GM23338 (cell line): ENCODE measurements around the gene MCTP2. TPM values are rescaled to one million over a fixed set of nuclear protein-coding genes. Genes with fewer than 3 reads are reported as not detected.

ENCODE experiments used
- ATAC-seq: fragments of 200-7000 bp; cut with Tn5 transposase; 3 replicates; pipeline ENCODE4 v1.9.1; 2020
- DNase-seq: peaks from one replicate; pipeline ENCODE4 v3.0.0-alpha.2; 2015; ENCODE audit warnings: low spot score
- H2AFZ ChIP-seq: fragments of 200-600 bp; sonication (generic); 2 replicates; pipeline ENCODE4 v1.8.0; 2016; ENCODE audit warnings: antibody characterized with exemption, mild to moderate bottlenecking, moderate library complexity
- H3F3A ChIP-seq: fragments of 200-600 bp; sonication (generic); replicated peaks from 2 replicates; pipeline ENCODE4 v1.8.0; 2017; ENCODE audit warnings: antibody characterized with exemption, mixed run types, low read depth
- H3K27ac ChIP-seq: fragments of 200-600 bp; sonication (generic); 2 replicates; pipeline ENCODE4 v1.6.1; 2016; ENCODE audit warnings: low read depth
- H3K27me3 ChIP-seq: fragments of 200-600 bp; sonication (generic); 2 replicates; pipeline ENCODE4 v1.8.0; 2016; ENCODE audit warnings: mild to moderate bottlenecking, mixed run types, moderate library complexity; ENCODE audit not compliant: insufficient read depth
- H3K36me3 ChIP-seq: fragments of 200-600 bp; sonication (generic); 2 replicates; pipeline ENCODE4 v1.8.0; 2016; ENCODE audit warnings: mild to moderate bottlenecking; ENCODE audit not compliant: insufficient read depth
- H3K4me1 ChIP-seq: fragments of 200-600 bp; sonication (generic); 2 replicates; pipeline ENCODE4 v1.8.0; 2016; ENCODE audit warnings: mild to moderate bottlenecking, moderate library complexity; ENCODE audit not compliant: insufficient read depth
- H3K4me2 ChIP-seq: fragments of 200-600 bp; sonication (generic); 2 replicates; pipeline ENCODE4 v1.7.1; 2017; ENCODE audit warnings: mixed run types
- H3K4me3 ChIP-seq: fragments of 200-600 bp; sonication (generic); 2 replicates; pipeline ENCODE4 v1.6.1; 2016; ENCODE audit warnings: mixed run types
- H3K79me2 ChIP-seq: fragments of 200-600 bp; sonication (generic); replicated peaks from 2 replicates; pipeline ENCODE4 v1.8.0; 2017; ENCODE audit warnings: mild to moderate bottlenecking; ENCODE audit not compliant: insufficient read depth
- H3K9me2 ChIP-seq: fragments of 200-600 bp; sonication (generic); 2 replicates; pipeline ENCODE4 v1.8.0; 2017; ENCODE audit not compliant: insufficient read depth
- H4K20me1 ChIP-seq: fragments of 200-600 bp; sonication (generic); replicated peaks from 2 replicates; pipeline ENCODE4 v1.8.0; 2017; ENCODE audit warnings: mild to moderate bottlenecking; ENCODE audit not compliant: insufficient read depth
- H3K27ac Mint-ChIP-seq: 2 replicates; pipeline ENCODE4 v1.8.0; 2020; ENCODE audit warnings: inconsistent platforms, mild to moderate bottlenecking, moderate library complexity, mixed read lengths
- H3K27me3 Mint-ChIP-seq: 3 replicates; pipeline ENCODE4 v1.8.0; 2022; ENCODE audit warnings: low read depth, mild to moderate bottlenecking, moderate library complexity, mixed read lengths, inconsistent platforms; ENCODE audit not compliant: insufficient read depth, poor library complexity
- H3K36me3 Mint-ChIP-seq: 3 replicates; pipeline ENCODE4 v1.8.0; 2021; ENCODE audit warnings: low read depth, mild to moderate bottlenecking, inconsistent platforms, moderate library complexity, mixed read lengths
- H3K4me1 Mint-ChIP-seq: 3 replicates; pipeline ENCODE4 v1.8.0; 2020; ENCODE audit warnings: mild to moderate bottlenecking, inconsistent platforms, mixed read lengths
- H3K4me3 Mint-ChIP-seq: 3 replicates; pipeline ENCODE4 v1.8.0; 2021; ENCODE audit warnings: moderate library complexity, mild to moderate bottlenecking, inconsistent platforms, mixed read lengths
- H3K9me3 Mint-ChIP-seq: 3 replicates; pipeline ENCODE4 v1.8.0; 2020; ENCODE audit warnings: moderate library complexity, mild to moderate bottlenecking, inconsistent platforms, mixed read lengths
- CREB1 ChIP-seq: fragments of 250-450 bp; sonication (Bioruptor Pico); IDR thresholded peaks from 2 replicates; pipeline ENCODE4 v1.5.0; 2020; ENCODE audit warnings: low read depth, mild to moderate bottlenecking, moderate library complexity
- CTCF ChIP-seq, 2 experiments: fragments of 200-600 bp in 1 of 2; sonication (generic) in 1 of 2; conservative IDR thresholded peaks; 2 replicates each; pipeline versions ENCODE4 v1.5.1 to v1.6.1; 2016 to 2017; ENCODE audit warnings: antibody characterized with exemption in 2 of 2, low read depth in 2 of 2, mild to moderate bottlenecking in 2 of 2, moderate library complexity in 1 of 2
- ETS1 ChIP-seq: IDR thresholded peaks from 2 replicates; pipeline ENCODE4 v1.6.1; 2016; ENCODE audit warnings: antibody characterized with exemption
- EZH2 ChIP-seq: fragments of 200-600 bp; sonication (generic); IDR thresholded peaks from one replicate; pipeline ENCODE4 v1.8.0; 2017; ENCODE audit warnings: antibody characterized with exemption, mild to moderate bottlenecking, low read depth; ENCODE audit not compliant: unreplicated experiment
- EZH2phosphoT487 ChIP-seq: fragments of 200-600 bp; sonication (generic); IDR thresholded peaks from one replicate; pipeline ENCODE4 v1.8.1; 2018; ENCODE audit warnings: antibody characterized with exemption; ENCODE audit not compliant: unreplicated experiment
- JUNB ChIP-seq: IDR thresholded peaks from one replicate; pipeline ENCODE4 v1.6.1; 2016; ENCODE audit warnings: antibody characterized with exemption; ENCODE audit not compliant: unreplicated experiment
- NANOG ChIP-seq: IDR thresholded peaks from 2 replicates; pipeline ENCODE4 v1.6.1; 2016; ENCODE audit warnings: antibody characterized with exemption, borderline replicate concordance
- POLR2AphosphoS5 ChIP-seq: IDR thresholded peaks from 2 replicates; pipeline ENCODE4 v1.6.1; 2016; ENCODE audit warnings: antibody characterized with exemption, low read depth
- REST ChIP-seq: IDR thresholded peaks from one replicate; pipeline ENCODE4 v1.6.1; 2018; ENCODE audit warnings: antibody characterized with exemption; ENCODE audit not compliant: unreplicated experiment
- STAT1 ChIP-seq: IDR thresholded peaks from one replicate; pipeline ENCODE4 v1.6.1; 2016; ENCODE audit warnings: antibody characterized with exemption; ENCODE audit not compliant: unreplicated experiment
- ZNF114 ChIP-seq: fragments of 250-450 bp; sonication (Bioruptor Pico); IDR thresholded peaks from 2 replicates; pipeline ENCODE4 v1.5.0; 2020; ENCODE audit warnings: mild to moderate bottlenecking, moderate library complexity
- ZNF331 ChIP-seq: fragments of 250-450 bp; sonication (Bioruptor Pico); IDR thresholded peaks from 2 replicates; pipeline ENCODE4 v1.5.0; 2020; ENCODE audit warnings: low read depth, mild to moderate bottlenecking, moderate library complexity
- ZNF462 ChIP-seq: fragments of 250-450 bp; sonication (Bioruptor Pico); IDR thresholded peaks from 2 replicates; pipeline ENCODE4 v1.5.0; 2020; ENCODE audit warnings: mild to moderate bottlenecking, moderate library complexity
- polyA plus RNA-seq: library from polyadenylated mRNA; unstranded; fragments of >200 nt; fragmentation: Nextera tagmentation; extraction: Ambion mirVana; gene quantifications from 2 replicates; pipeline ENCODE4 v1.2.1, GENCODE V29; 2016
- total RNA-seq: library from RNA; depleted of rRNA; stranded (reverse); fragments of >200 nt; shearing (Covaris generic); gene quantifications from 2 replicates; pipeline ENCODE4 v1.2.3, GENCODE V29; 2014

Gene MCTP2
- total and polyA plus RNA-seq, 2 experiments from 2014 or later = 1.8 to 5.5 TPM

- H3K27ac Mint-ChIP-seq = no peak overlapping the region
- H3K9me3 Mint-ChIP-seq = no peaks in the 10 kb centered on the region
- Histone ChIP-seq H3K79me2 (no peaks in the 10 kb centered on the region), H3K36me3 (no peaks in the 10 kb centered on the region), H3K9me2 (no peaks in the 10 kb centered on the region), H3K4me2 (no peak overlapping the region), H3K27ac (no peak overlapping the region), H3K27me3 (no peaks in the 10 kb centered on the region), H3K4me1 (no peaks in the 10 kb centered on the region), H3F3A (no peaks in the 10 kb centered on the region), H2AFZ (no peak overlapping the region), H3K4me3 (no peak overlapping the region), H4K20me1 (no peaks in the 10 kb centered on the region)
- no peak for ATAC-seq
- no peak for DNase-seq
- no peaks in the 10 kb centered on the region for H3K36me3 Mint-ChIP-seq
- no peaks in the 10 kb centered on the region for H3K27me3 Mint-ChIP-seq
- H3K4me1 Mint-ChIP-seq = peaks cover 2% of the 10 kb centered on the region
- no peak overlapping the region for H3K4me3 Mint-ChIP-seq
- TF ChIP-seq ZNF462 (CRISPR knock-in tag) (no peak), NANOG (no peak), JUNB (no peak), REST (no peak), EZH2phosphoT487 (no peak), ZNF114 (no peak), STAT1 (no peak), EZH2 (no peak), ZNF331 (CRISPR knock-in tag) (no peak), ETS1 (no peak), CTCF (conservative IDR thresholded peaks at IDR 0.05; ENCODE audit: low read depth in 2 of 2) (no peak), POLR2AphosphoS5 (no peak), CREB1 (CRISPR knock-in tag) (no peak)
Observed at GRCh38 chr15:94470492-94470891, 239.1 kb downstream of the MCTP2 start.
